GM11168 (cell line): ENCODE data around the gene LCLAT1.

Source experiments
- in situ Hi-C: fragments of 300-500 bp; cut with MboI; formaldehyde crosslinking; loops from one replicate; pipeline ENCODE4 v1.12.0; 2022; ENCODE audit warnings: low sequenced_read_pairs; ENCODE audit not compliant: unreplicated experiment

LCLAT1 gene

GRCh38 chr2:30447149-30448045, at the start of gene LCLAT1:
Gene LCLAT1, plus strand, starts transcription at chr2:30447246. Its CDS starts 78,345 bp downstream, at chr2:30525591.
- in situ Hi-C loops = loop anchor here (25.0 kb wide), 1 partner anchor 210 kb away; the partner anchor contains the start of gene LBH

GRCh38 chr2:30398084-30398873, 48.8 kb upstream of the LCLAT1 start:
- in situ Hi-C loops = no loop called here

- in situ Hi-C loops = no loop called here
Measured at GRCh38 chr2:30400151-30400954, 46.7 kb upstream of the LCLAT1 start.

- in situ Hi-C loops = no loop called here
Measured at GRCh38 chr2:30402441-30403182, 44.4 kb upstream of the LCLAT1 start.

GRCh38 chr2:30403592-30404312, 43.3 kb upstream of the LCLAT1 start:
- in situ Hi-C loops = no loop called here

- in situ Hi-C loops = no loop called here
Measured at GRCh38 chr2:30404319-30405259, 42.5 kb upstream of the LCLAT1 start.

- in situ Hi-C loops = no loop called here
Measured at GRCh38 chr2:30405260-30405605, 41.8 kb upstream of the LCLAT1 start.

GRCh38 chr2:30406853-30407252, 40.2 kb upstream of the LCLAT1 start:
- in situ Hi-C loops = no loop called here

- in situ Hi-C loops = no loop called here
Measured at GRCh38 chr2:30408961-30409387, 38.1 kb upstream of the LCLAT1 start.

- in situ Hi-C loops = no loop called here
Measured at GRCh38 chr2:30410217-30410616, 36.8 kb upstream of the LCLAT1 start.

GRCh38 chr2:30412047-30412683, 34.9 kb upstream of the LCLAT1 start:
- in situ Hi-C loops = no loop called here

GRCh38 chr2:30412684-30413570, 34.1 kb upstream of the LCLAT1 start:
- in situ Hi-C loops = no loop called here

GRCh38 chr2:30414961-30415360, 32.1 kb upstream of the LCLAT1 start:
- in situ Hi-C loops = no loop called here

- in situ Hi-C loops = no loop called here
Measured at GRCh38 chr2:30417253-30417652, 29.8 kb upstream of the LCLAT1 start.

GRCh38 chr2:30421026-30421603, 25.9 kb upstream of the LCLAT1 start:
- in situ Hi-C loops = no loop called here
